HG02571 (cell line): ENCODE measurements around the gene PARN.

Experiments used
- ATAC-seq: cut with Tn5 transposase; IDR thresholded peaks from one replicate; pipeline ENCODE4 v1.9.1; 2021; ENCODE audit warnings: mild to moderate bottlenecking, moderate library complexity; ENCODE audit not compliant: unreplicated experiment

The PARN gene

DNA sequence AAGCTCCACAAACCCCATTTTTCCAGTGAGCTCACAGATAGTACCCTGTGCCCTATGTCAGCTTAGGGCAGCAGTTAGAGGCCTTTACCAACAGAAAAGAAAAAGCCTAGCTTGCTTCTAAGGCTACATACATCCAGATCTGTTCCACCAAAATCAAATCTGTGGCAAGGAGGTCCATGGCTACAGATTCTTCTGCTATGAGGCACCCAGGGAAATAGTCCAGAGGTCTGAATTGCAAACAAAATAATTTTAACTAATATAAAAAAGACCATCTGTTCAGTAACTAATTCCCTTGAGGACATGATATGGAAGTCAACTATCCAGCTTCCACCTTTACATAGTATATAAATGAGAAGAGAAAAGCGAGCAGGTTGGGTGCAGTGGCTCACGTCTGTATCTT lies 129.3 kb downstream of the PARN start:
- ATAC-seq: no peak

GRCh38 chr16:14499110-14499509 lies 130.9 kb downstream of the PARN start:
- ATAC-seq: no peak

DNA sequence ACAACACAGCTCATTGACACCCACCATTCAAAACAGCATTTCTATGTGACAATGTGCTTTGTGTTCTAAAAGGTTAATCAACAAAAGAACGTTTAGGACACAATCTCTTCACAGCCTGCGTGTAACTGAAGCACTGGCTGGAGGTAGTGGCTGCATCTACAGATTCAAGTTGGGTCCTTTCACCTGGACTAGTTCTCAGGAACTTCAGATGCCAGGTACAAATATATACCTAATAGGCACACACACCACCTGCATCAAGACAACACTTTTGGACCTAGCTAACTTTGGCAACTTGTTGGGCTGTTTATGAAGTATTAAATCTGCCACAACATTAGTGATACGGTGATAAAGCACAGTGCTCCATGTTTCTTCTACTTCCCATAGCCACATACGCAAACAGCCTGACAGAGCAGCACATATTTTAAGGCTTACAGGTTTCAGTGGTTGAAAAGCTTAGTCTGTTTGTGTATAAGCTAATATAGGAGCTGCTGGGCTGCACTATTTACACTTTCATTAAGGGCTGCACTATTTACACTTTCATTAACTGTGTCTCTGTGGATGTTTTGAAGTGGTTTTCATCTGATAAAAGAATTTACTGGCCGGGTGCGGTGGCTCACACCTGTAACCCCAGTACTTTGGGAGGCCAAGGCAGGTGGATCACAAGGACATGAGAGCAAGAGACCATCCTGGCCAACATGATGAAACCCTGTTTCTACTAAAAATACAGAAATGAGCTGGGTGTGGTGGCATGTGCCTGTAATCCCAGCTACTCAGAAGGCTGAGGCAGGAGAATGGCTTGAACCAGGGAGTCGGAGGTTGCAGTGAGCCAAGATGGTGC lies 132.6 kb downstream of the PARN start:
- no peak for ATAC-seq

DNA sequence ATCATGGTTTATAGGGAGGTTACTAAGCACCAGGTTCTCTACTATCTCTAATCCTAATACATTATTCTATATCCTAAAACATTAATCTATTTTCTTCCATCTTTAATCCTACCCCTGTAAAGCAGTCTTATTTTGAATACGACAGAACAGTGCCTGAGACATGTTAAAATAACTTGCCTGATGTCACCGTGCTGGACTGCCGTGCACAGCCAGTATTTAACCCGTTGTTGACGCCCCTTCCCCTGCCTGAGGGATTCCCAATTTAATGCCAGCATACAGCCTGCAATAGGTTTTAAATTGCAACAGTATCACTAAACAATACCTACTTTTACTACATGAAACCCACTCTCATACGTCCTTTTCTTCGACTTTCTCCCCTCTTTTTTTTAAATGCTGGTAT lies 133.3 kb downstream of the PARN start:
- no peak for ATAC-seq

DNA sequence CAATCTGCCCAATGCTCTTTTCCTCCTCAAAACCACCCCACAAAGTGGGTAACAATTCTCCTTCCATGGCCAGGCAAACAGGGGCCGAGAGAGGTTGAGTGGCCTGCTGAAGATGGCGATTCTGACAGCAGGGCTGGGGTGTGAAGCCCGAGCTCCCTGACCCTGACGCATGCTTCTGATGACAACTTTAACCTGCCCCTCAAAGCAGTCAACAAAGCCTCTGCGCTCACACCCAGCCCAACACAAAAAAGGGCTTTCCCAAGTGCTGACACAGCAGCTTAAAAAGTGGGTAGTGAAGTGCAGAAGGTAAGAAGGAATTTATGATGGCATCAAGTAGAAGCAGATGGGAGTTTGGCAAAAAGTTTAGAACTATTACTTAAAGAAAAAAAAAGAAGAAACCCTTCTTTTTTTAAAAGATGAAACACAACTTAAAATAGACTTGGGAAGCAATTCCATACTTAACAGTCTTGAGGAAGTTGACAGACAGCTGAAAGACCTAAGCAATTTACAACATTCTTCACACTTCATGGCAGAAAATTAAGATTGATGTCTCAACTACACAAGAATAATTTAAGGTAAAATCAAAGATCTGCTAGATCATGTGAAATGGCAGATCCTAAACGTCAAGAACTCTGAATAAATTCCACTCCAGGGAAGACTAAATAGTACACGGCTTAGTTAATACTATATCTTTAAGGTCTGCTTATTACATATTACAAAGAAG lies 133.9 kb downstream of the PARN start:
- ATAC-seq: no peak

- no peak for ATAC-seq
Observed at GRCh38 chr16:14495213-14496046, 134.6 kb downstream of the PARN start.

DNA sequence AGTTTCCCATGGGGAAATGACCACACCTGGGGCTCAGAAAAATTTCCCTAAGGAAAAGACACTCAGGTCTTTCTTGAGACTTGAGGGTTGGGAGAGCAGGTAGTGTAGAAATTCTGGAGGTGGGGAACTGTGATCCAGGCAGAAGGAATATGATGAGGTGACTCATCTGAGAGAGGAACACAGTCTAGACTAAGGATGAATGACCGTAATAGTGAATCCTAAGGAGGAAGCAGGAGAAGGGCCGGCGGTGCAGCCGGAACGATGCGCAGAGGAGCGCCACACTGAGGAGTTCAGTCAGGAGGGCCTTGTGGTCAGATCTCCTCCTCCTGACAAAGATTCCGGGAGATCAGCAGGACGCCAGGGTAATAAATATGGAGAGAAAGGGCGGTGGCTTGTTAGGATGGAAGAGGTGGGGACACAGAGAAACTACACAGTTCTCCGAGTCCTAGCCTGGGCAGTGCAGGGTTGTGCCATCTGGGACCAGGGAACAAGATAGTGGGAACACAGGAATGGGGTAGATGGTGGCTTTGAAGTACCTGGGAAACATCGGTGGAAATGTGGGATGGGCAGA lies 135.6 kb downstream of the PARN start:
- ATAC-seq: no peak

- ATAC-seq: no peak
Observed at GRCh38 chr16:14493791-14494190, 136.3 kb downstream of the PARN start.

DNA sequence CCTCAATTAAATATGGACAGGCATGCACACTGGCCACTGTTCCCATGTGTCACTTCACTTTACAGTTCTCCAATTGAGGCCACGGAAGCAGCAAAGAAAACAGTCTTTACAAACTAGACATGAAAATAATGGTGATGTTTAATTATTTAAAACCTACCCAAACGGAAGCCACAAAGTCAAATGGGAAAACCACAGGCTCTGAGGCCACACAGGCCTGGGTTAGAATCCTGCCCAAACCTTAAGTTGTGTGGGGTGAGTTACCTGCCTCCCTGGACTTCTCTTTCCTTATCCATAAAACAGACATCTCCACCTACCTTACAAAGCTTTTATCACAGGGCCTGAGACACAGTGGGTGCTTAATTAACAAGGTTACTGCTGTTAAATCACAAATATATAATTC lies 137.4 kb downstream of the PARN start:
- no peak for ATAC-seq

DNA sequence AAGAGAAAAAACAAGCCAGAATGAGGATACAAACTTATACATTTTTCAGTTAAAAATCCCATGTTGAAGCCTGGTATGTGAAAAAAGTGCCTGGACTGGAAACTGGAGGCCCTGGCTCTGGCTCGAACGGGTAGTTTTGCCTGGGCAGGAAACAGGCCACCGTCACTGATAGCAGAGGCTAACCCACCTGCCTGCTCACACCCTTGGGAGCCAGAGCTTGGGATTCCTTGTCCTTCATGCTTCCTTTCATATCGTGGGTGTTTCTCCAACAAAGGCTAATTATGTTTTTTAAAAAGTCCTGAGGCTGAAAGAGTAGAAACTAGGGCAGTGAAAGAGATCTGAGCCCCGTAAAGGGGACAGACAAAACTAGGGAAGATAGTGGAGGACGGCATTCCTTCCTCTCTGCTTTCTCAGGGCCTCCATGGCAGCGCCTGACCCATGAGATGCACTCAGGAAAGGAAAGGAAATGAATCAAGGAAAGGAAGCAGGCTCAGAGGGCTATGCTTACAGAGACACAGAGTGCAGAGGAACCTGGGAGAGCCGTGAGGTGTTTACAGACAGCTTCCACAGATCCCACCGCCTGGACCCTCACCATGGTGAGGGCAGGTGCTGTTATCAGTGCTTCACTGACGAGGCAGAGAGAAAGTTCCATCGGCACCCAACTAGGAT lies 138.1 kb downstream of the PARN start:
- no peak for ATAC-seq

DNA sequence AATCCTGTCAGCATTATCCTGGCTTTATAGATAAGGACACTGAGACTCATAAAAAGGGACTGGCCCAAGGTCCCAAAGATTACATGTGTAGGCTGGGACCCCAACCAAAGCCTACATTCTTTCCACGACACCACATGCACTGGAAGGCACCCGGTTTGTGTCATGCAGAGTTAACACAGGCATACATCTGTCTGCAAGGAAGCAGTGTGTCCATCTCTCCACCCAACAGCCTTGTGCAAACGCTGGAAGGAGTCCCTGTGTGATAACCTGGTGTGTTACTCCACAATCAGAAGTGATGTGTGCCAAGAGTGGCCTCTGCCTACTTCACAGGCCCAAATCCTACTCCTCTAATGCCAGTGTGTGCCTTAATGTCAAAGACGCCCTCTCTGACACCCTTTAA lies 139.8 kb downstream of the PARN start:
- ATAC-seq: no peak

- no peak for ATAC-seq
Observed at GRCh38 chr16:14489460-14489859, 140.6 kb downstream of the PARN start.

GRCh38 chr16:14487579-14487978 lies 142.5 kb downstream of the PARN start:
- ATAC-seq: no peak

GRCh38 chr16:14486520-14487303 lies 143.3 kb downstream of the PARN start:
- ATAC-seq: no peak

- no peak for ATAC-seq
Observed at GRCh38 chr16:14485811-14486519, 144.1 kb downstream of the PARN start.

DNA sequence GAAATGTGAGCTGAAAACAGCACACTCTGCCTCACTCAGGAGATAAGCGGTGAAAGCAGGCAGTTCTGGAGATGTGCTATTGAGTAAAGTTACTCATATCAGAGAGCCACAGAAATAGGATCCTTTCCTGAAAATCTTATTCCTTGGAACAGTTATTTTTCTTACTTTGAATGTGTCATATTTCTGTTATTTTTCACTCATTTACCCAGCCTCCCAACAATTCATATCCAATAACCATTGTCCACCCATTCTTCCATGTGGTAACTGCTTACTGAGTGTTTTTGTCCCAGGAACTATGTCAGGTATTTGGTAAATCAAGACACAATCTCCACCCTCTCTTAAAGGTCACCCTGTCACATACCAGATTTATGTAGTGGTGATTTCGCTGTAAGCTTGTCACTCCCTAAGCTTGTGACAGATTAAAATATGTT lies 144.9 kb downstream of the PARN start:
- ATAC-seq: no peak

- ATAC-seq: no peak
Observed at GRCh38 chr16:14483819-14484385, 146.2 kb downstream of the PARN start.

DNA sequence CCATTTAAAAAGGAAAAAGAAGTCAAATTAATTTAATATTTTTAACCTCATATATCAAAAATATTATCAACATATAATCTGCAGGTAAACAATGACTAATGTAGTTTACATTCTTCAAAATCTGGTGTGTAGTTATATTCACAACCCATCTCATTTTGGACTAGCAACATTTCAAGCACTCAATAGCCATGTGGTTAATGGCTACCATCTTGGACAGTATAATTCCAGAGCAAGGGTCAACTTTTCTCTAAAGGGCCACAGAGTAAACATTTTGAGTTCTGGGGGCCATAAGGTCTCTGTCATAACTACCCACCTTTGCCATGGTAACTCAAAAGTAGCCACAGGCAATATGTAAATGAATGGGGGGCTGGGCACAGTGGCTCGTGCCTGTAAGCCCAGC lies 153.9 kb downstream of the PARN start:
- no peak for ATAC-seq
